D721Med (cell line): Measurements from ENCODE around the gene ATP9A.
A peak's percentile ranks its signal among the peaks of the same experiment; 100 is the strongest.

Source experiments
- DNase-seq: peaks from one replicate; pipeline ENCODE4 v3.0.0; 2011; ENCODE audit warnings: low spot score; ENCODE audit not compliant: insufficient read length
- FAIRE-seq: peaks from 2 replicates; lab custom pipeline; 2011; peaks lifted over from hg19 to GRCh38; lab: Jason Lieb, UNC
- TF ChIP-seq, protein P1 (sequence below): IDR thresholded peaks from 2 replicates; pipeline ENCODE4 v1.5.1; 2012; ENCODE audit warnings: mild to moderate bottlenecking, control low read depth; ENCODE audit not compliant: insufficient read depth; ENCODE audit errors: missing control alignments

ATP9A gene

DNA sequence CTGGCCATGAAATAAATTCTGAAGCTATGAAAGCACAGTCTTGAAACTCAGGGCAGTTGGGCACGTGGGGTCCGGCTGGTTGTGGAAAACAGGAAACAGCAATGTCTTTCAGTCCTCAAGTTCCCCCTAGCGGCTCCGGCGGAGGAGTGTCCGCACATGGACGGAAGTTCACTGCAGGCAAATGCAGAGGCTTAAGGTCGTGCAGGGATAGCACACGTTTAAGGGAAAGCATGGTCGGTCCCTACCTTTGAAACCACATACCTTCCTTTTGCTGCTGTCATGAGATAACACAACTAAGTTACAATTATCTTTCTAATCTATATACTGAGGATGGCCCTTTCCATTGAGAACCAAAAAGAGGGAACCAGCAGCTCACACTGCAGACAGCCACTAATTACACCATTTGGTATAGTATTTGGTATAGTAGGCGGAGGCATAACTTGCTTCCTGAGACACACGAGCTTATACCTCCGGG is 173.1 kb downstream of the ATP9A start:
- DNase-seq (peak; percentile 43), FAIRE-seq (no peak)
- TF ChIP-seq, protein P1, sequence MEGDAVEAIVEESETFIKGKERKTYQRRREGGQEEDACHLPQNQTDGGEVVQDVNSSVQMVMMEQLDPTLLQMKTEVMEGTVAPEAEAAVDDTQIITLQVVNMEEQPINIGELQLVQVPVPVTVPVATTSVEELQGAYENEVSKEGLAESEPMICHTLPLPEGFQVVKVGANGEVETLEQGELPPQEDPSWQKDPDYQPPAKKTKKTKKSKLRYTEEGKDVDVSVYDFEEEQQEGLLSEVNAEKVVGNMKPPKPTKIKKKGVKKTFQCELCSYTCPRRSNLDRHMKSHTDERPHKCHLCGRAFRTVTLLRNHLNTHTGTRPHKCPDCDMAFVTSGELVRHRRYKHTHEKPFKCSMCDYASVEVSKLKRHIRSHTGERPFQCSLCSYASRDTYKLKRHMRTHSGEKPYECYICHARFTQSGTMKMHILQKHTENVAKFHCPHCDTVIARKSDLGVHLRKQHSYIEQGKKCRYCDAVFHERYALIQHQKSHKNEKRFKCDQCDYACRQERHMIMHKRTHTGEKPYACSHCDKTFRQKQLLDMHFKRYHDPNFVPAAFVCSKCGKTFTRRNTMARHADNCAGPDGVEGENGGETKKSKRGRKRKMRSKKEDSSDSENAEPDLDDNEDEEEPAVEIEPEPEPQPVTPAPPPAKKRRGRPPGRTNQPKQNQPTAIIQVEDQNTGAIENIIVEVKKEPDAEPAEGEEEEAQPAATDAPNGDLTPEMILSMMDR: peak; percentile 78

DNA sequence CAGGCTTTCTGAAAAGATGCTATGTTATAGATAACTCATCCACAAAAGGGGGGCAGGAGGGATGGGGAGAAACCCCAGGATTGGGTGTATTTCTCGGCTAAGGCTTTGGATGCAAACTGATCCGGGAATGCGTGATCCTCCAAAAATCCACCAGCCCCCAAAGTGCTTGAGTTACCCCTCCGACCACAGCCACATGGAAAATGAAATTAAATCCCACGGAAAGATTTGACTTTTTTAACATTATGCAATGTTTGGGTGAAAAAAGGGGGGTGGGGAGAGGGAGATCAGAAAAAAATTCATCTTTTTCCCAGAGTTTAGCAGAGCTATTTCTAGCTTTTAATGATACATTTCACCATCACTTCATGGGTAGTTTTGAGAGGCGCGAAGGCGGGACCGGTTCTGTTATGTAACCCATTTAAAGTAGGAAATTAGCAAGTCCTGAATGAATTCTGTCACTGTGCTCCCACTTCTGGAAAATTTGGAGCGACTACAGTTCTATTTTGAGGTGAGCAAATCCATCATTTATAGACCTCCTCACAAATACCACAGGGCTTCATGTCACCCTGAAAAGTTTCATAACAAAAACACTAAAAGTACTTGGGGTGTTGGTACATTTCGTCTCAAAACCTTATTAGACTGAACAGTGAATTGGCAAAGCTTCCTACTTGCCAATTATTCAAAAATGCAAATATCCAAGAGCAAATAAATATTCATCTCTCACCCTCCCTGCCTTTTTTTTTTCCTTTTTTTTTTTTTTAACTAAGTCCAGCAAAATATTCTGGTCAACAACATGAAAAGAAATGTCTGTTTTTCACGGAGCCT is 173.7 kb downstream of the ATP9A start:
- DNase-seq: no peak
- FAIRE-seq: no peak
- TF ChIP-seq, protein P1: no peak

DNA sequence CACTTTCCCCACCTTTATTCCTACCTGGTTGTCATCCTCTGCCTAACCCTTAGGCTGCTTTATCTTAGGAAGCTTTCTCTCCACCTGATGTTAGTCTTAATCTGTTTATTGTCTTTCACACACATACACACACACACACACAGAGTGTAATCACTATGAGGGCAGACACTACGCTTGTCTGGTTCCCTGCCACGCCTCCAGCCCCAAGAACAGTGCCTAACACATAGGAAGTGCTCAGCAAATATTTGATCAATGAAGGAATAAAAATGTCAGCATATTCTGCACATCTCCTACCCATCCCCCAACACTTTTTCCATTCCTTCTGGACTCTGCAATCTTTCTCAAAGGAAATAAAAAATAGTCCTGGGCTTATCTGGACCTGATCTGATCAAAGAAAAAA is 174.6 kb downstream of the ATP9A start:
- TF ChIP-seq, protein P1: no peak
- DNase-seq (no peak), FAIRE-seq (no peak)

DNA sequence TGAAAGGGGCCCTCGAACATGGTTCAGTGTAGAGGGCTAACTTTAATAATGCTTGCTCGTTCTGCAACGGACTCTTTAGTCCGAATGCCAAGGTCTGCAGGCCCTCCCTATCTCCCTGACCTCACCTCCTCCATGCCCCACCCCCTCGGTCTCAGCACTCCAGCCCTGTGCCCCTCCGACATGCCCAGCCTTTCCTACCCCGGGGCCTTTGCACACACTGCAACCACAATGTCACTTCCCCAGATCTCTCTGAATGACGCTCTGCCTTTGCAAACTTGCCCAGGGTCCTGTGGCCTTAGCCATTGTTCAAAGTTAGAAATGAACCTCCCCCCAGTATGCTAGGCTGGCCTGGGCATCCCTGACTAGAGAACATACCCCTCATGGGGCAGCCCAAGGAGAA is 175.6 kb downstream of the ATP9A start:
- FAIRE-seq (no peak), DNase-seq (no peak)
- TF ChIP-seq, protein P1: no peak

DNA sequence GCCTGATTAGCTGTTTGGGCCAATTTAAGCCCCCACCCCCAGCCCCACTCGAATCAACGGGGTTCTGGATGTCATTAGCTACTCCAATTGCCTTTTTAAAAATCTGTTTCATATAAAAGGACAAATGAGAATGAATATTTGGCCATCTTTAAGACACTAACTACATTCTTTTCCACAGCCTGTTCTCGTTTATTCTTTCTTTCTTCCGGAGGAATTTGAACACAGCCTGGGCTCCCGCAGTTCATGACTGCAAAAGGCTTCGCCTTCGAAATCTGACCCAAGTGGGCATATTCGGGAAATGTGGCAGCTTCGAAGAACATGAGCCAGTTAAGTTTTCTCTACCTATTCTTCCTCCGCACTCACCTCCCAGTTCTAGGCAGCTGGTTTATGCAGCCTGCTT is 176.3 kb downstream of the ATP9A start:
- FAIRE-seq (no peak), DNase-seq (no peak)
- TF ChIP-seq, protein P1: no peak

DNA sequence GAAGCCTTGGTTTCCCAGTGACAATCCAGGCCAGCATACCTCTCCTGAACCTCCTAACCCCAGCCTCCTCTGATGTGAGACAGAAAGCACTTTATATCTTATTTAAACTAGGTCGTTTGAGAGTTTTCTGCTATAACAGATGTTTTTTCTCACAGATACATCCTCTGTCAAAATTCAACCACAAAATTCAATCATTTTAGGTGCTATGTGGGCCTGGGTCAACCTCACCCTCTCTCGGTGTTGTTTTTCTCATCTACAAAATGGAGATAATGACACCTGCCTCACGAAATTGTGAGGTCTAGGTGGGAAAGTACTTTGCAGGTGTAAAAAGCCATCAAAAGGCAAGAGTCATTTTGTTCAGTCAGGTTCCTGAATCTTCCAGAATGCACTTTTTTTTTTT is 179.4 kb downstream of the ATP9A start:
- no peak for FAIRE-seq
- no peak for DNase-seq
- TF ChIP-seq, protein P1: no peak

DNA sequence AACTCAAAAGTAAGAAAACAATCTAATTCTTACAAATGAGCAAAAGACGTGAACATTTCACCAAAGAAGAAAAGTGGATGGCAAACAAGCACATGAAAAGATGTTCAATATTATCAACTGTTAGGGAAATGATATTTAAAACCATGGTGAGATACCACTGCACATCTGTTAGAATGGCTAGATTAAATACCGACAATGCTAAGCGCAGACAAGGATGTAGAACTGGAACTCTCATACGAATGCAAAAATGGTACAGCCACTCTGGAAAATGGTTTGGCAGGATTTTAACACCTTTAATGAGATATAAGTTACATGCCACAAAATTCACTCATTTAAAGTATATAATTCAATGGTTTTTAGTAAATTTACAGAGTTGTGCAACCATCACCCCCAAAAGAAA is 181.0 kb downstream of the ATP9A start:
- FAIRE-seq (no peak), DNase-seq (no peak)
- TF ChIP-seq, protein P1: no peak
